ENCODE results near the gene WIF1.

WIF1 gene

DNA sequence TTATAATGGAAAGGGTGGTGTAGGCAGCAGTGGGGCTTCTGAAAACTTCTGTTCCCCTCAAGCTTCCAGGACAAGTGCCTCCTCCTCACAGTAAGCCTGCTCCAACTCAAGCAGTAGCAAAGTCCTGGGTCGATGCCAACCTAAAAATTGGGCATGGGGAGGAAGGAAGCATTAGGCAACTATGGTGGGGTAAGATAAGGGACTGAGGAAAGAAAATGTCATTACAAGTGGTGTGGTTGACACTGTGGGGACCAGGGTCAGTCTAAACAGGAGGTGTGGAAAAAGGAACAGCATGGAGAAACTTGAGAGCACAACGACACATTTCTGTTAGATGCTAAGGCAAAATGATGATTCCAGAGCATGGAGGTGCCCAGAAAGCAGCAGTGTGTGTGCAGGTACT lies 34.9 kb downstream of the WIF1 start:
- H3K27ac ChIP-seq (ENCODE audit: low read depth, low read length), result no peak overlapping the region
- peaks cover 96% of the 10 kb centered on the region for H3K27me3 ChIP-seq (ENCODE audit: insufficient read depth, low read length)
- H3K36me3 ChIP-seq (ENCODE audit: insufficient read depth, low read length), result no peaks in the 10 kb centered on the region
- H2AFZ ChIP-seq (ENCODE audit: low read length, unreplicated experiment), result no peak overlapping the region
- H3K79me2 ChIP-seq (ENCODE audit: control insufficient read depth, insufficient read depth, low read length, unreplicated experiment), result no peaks in the 10 kb centered on the region
- H3K4me3 ChIP-seq (ENCODE audit: low read depth, low read length), result no peak overlapping the region
- no peaks in the 10 kb centered on the region for H3K4me1 ChIP-seq (ENCODE audit: control insufficient read depth, insufficient read depth, low read length, unreplicated experiment)

- Histone ChIP-seq H3K27me3 (ENCODE audit: insufficient read depth, low read length) (peaks cover 96% of the 10 kb centered on the region), H3K27ac (ENCODE audit: low read depth, low read length) (no peak overlapping the region)
These were observed 36.5 kb downstream of the WIF1 start for GRCh38 chr12:65084579-65084978.

GRCh38 chr12:65083581-65083980 lies 37.5 kb downstream of the WIF1 start:
- Histone ChIP-seq H2AFZ (ENCODE audit: low read length, unreplicated experiment) (no peak overlapping the region), H3K36me3 (ENCODE audit: insufficient read depth, low read length) (no peaks in the 10 kb centered on the region), H3K27me3 (ENCODE audit: insufficient read depth, low read length) (peaks cover 93% of the 10 kb centered on the region)

More at GRCh38 chr12:65084579-65084978, 36.5 kb downstream of the WIF1 start:
- Histone ChIP-seq H2AFZ (ENCODE audit: low read length, unreplicated experiment) (no peak overlapping the region), H3K79me2 (ENCODE audit: control insufficient read depth, insufficient read depth, low read length, unreplicated experiment) (no peaks in the 10 kb centered on the region), H3K4me1 (ENCODE audit: control insufficient read depth, insufficient read depth, low read length, unreplicated experiment) (no peaks in the 10 kb centered on the region), H3K36me3 (ENCODE audit: insufficient read depth, low read length) (no peaks in the 10 kb centered on the region), H3K4me3 (ENCODE audit: low read depth, low read length) (no peak overlapping the region)

GRCh38 chr12:65082406-65082805 lies 38.7 kb downstream of the WIF1 start:
- no peak overlapping the region for H2AFZ ChIP-seq (ENCODE audit: low read length, unreplicated experiment)
- no peak overlapping the region for H3K4me3 ChIP-seq (ENCODE audit: low read depth, low read length)
- H3K4me1 ChIP-seq (ENCODE audit: control insufficient read depth, insufficient read depth, low read length, unreplicated experiment), result no peaks in the 10 kb centered on the region
- no peak overlapping the region for H3K27ac ChIP-seq (ENCODE audit: low read depth, low read length)
- H3K27me3 ChIP-seq (ENCODE audit: insufficient read depth, low read length), result peaks cover 92% of the 10 kb centered on the region
- H3K36me3 ChIP-seq (ENCODE audit: insufficient read depth, low read length), result no peaks in the 10 kb centered on the region
- H3K79me2 ChIP-seq (ENCODE audit: control insufficient read depth, insufficient read depth, low read length, unreplicated experiment), result no peaks in the 10 kb centered on the region

More at GRCh38 chr12:65083581-65083980, 37.5 kb downstream of the WIF1 start:
- Histone ChIP-seq H3K27ac (ENCODE audit: low read depth, low read length) (no peak overlapping the region), H3K79me2 (ENCODE audit: control insufficient read depth, insufficient read depth, low read length, unreplicated experiment) (no peaks in the 10 kb centered on the region), H3K4me3 (ENCODE audit: low read depth, low read length) (no peak overlapping the region), H3K4me1 (ENCODE audit: control insufficient read depth, insufficient read depth, low read length, unreplicated experiment) (no peaks in the 10 kb centered on the region)

GRCh38 chr12:65081496-65081895 lies 39.6 kb downstream of the WIF1 start:
- H3K36me3 ChIP-seq (ENCODE audit: insufficient read depth, low read length), result no peaks in the 10 kb centered on the region
- no peak overlapping the region for H3K27ac ChIP-seq (ENCODE audit: low read depth, low read length)
- no peak overlapping the region for H3K4me3 ChIP-seq (ENCODE audit: low read depth, low read length)

DNA sequence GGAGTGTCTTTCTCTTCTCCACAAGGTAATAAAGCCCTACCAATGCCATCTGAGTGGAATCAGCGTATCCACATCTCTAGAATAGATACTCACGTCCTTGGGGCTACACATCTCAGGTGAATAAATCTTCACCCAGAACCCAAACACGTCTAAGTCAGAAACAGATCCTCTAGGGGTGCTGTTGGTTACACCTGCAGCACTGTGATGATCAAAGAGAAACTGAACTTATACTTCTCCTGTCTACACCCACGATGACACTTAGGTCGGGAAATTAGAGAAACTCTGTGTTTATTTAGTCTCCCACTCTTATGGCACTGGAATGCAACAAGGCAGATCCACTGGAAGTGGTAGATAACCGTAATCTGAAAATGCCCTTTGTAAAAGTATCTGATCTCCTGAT lies 46.2 kb downstream of the WIF1 start:
- H3K36me3 ChIP-seq (ENCODE audit: insufficient read depth, low read length), result no peaks in the 10 kb centered on the region
- peaks cover 87% of the 10 kb centered on the region for H3K27me3 ChIP-seq (ENCODE audit: insufficient read depth, low read length)
- no peaks in the 10 kb centered on the region for H3K4me1 ChIP-seq (ENCODE audit: control insufficient read depth, insufficient read depth, low read length, unreplicated experiment)
- no peak overlapping the region for H3K4me3 ChIP-seq (ENCODE audit: low read depth, low read length)
- H2AFZ ChIP-seq (ENCODE audit: low read length, unreplicated experiment), result no peak overlapping the region
- no peaks in the 10 kb centered on the region for H3K79me2 ChIP-seq (ENCODE audit: control insufficient read depth, insufficient read depth, low read length, unreplicated experiment)
- H3K27ac ChIP-seq (ENCODE audit: low read depth, low read length), result no peak overlapping the region

More at GRCh38 chr12:65081496-65081895, 39.6 kb downstream of the WIF1 start:
- Histone ChIP-seq H3K27me3 (ENCODE audit: insufficient read depth, low read length) (peaks cover 93% of the 10 kb centered on the region), H3K4me1 (ENCODE audit: control insufficient read depth, insufficient read depth, low read length, unreplicated experiment) (no peaks in the 10 kb centered on the region), H3K79me2 (ENCODE audit: control insufficient read depth, insufficient read depth, low read length, unreplicated experiment) (no peaks in the 10 kb centered on the region), H2AFZ (ENCODE audit: low read length, unreplicated experiment) (no peak overlapping the region)

DNA sequence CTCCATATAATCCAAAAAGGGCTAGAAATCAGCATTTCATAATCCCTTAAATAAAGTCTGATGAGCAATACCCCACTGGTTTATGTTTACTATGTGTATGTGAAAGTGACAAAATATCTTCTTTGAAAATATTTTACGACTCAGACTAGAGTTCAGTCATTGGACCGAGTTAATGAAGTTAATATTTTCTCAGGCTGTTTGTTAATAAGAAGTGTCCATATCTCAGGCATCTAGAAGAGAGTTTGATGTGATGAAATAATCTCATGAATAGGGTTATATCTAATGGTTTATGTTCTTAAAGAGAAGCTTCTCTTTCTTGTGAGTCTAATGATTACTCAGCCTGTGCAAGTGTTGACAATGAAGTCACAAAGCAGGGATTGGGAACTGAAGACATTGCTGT lies 51.8 kb downstream of the WIF1 start:
- H3K27ac ChIP-seq (ENCODE audit: low read depth, low read length), result no peak overlapping the region
- H3K4me1 ChIP-seq (ENCODE audit: control insufficient read depth, insufficient read depth, low read length, unreplicated experiment), result no peaks in the 10 kb centered on the region
- H3K36me3 ChIP-seq (ENCODE audit: insufficient read depth, low read length), result no peaks in the 10 kb centered on the region
- H3K27me3 ChIP-seq (ENCODE audit: insufficient read depth, low read length), result peaks cover 91% of the 10 kb centered on the region
- no peak overlapping the region for H2AFZ ChIP-seq (ENCODE audit: low read length, unreplicated experiment)
- no peak overlapping the region for H3K4me3 ChIP-seq (ENCODE audit: low read depth, low read length)
- H3K79me2 ChIP-seq (ENCODE audit: control insufficient read depth, insufficient read depth, low read length, unreplicated experiment), result no peaks in the 10 kb centered on the region

- Histone ChIP-seq H3K79me2 (ENCODE audit: control insufficient read depth, insufficient read depth, low read length, unreplicated experiment) (no peaks in the 10 kb centered on the region), H3K4me1 (ENCODE audit: control insufficient read depth, insufficient read depth, low read length, unreplicated experiment) (no peaks in the 10 kb centered on the region), H3K4me3 (ENCODE audit: low read depth, low read length) (no peak overlapping the region), H3K36me3 (ENCODE audit: insufficient read depth, low read length) (no peaks in the 10 kb centered on the region), H3K27ac (ENCODE audit: low read depth, low read length) (no peak overlapping the region), H2AFZ (ENCODE audit: low read length, unreplicated experiment) (no peak overlapping the region), H3K27me3 (ENCODE audit: insufficient read depth, low read length) (peaks cover 95% of the 10 kb centered on the region)
These were observed 53.7 kb downstream of the WIF1 start for GRCh38 chr12:65067383-65067782.

- peaks cover 89% of the 10 kb centered on the region for H3K27me3 ChIP-seq (ENCODE audit: insufficient read depth, low read length)
- H2AFZ ChIP-seq (ENCODE audit: low read length, unreplicated experiment), result no peak overlapping the region
- H3K79me2 ChIP-seq (ENCODE audit: control insufficient read depth, insufficient read depth, low read length, unreplicated experiment), result no peaks in the 10 kb centered on the region
- no peaks in the 10 kb centered on the region for H3K36me3 ChIP-seq (ENCODE audit: insufficient read depth, low read length)
- H3K4me1 ChIP-seq (ENCODE audit: control insufficient read depth, insufficient read depth, low read length, unreplicated experiment), result no peaks in the 10 kb centered on the region
- no peak overlapping the region for H3K27ac ChIP-seq (ENCODE audit: low read depth, low read length)
- H3K4me3 ChIP-seq (ENCODE audit: low read depth, low read length), result no peak overlapping the region
These were observed 65.2 kb downstream of the WIF1 start for GRCh38 chr12:65055859-65056258.

DNA sequence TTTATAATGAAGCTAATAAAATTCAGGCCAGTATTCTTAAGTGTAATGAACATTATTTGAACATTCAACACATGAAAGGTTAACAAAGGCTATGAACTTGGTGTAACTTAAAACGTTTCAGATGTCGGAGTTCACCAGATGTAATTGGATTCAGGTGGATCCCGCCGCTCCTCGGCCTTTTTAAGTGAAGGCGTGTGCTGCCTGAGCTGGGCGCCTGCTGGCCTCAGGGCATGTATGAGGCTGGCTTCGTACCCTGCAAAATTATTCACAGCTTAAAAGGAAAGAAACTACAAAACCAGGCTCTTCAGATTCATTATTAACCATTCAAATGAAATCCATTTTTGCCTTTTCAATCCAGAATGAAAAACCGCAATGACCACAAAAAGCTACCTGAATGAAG lies 69.9 kb downstream of the WIF1 start:
- H3K79me2 ChIP-seq (ENCODE audit: control insufficient read depth, insufficient read depth, low read length, unreplicated experiment), result no peaks in the 10 kb centered on the region
- no peaks in the 10 kb centered on the region for H3K4me1 ChIP-seq (ENCODE audit: control insufficient read depth, insufficient read depth, low read length, unreplicated experiment)
- H3K4me3 ChIP-seq (ENCODE audit: low read depth, low read length), result no peak overlapping the region
- peaks cover 94% of the 10 kb centered on the region for H3K27me3 ChIP-seq (ENCODE audit: insufficient read depth, low read length)
- no peaks in the 10 kb centered on the region for H3K36me3 ChIP-seq (ENCODE audit: insufficient read depth, low read length)
- no peak overlapping the region for H3K27ac ChIP-seq (ENCODE audit: low read depth, low read length)
- H2AFZ ChIP-seq (ENCODE audit: low read length, unreplicated experiment), result no peak overlapping the region

GRCh38 chr12:65045269-65045668 lies 75.8 kb downstream of the WIF1 start:
- Histone ChIP-seq H3K36me3 (ENCODE audit: insufficient read depth, low read length) (no peaks in the 10 kb centered on the region), H3K4me1 (ENCODE audit: control insufficient read depth, insufficient read depth, low read length, unreplicated experiment) (no peaks in the 10 kb centered on the region), H2AFZ (ENCODE audit: low read length, unreplicated experiment) (no peak overlapping the region), H3K79me2 (ENCODE audit: control insufficient read depth, insufficient read depth, low read length, unreplicated experiment) (no peaks in the 10 kb centered on the region), H3K27ac (ENCODE audit: low read depth, low read length) (no peak overlapping the region), H3K27me3 (ENCODE audit: insufficient read depth, low read length) (peaks cover 86% of the 10 kb centered on the region), H3K4me3 (ENCODE audit: low read depth, low read length) (no peak overlapping the region)

Measured in ACC112 (cell line).